IMR-90 (cell line): Measurements from ENCODE around the gene DSC3. TPM values are rescaled to one million over a fixed set of nuclear protein-coding genes. Genes with fewer than 3 reads are reported as not detected.

Experiments
- ATAC-seq: fragments of 200-7000 bp; cut with Tn5 transposase; 2 replicates; pipeline ENCODE4 v1.9.1; 2020; ENCODE audit warnings: low read depth, mild to moderate bottlenecking, moderate library complexity
- BruUV-seq: library from RNA; stranded (reverse); fragments of 400-500 nt; replicated peaks from 2 replicates; lab custom pipeline; 2021; lab: Mats Ljungman, UMichigan
- CTCF ChIA-PET: fragments of 300-600 bp; formaldehyde crosslinking; extraction: SDS; loops from one replicate; lab custom pipeline; 2021; ENCODE audit warnings: antibody characterized with exemption; lab: Yijun Ruan, JAX
- POLR2A ChIA-PET: fragments of 300-600 bp; sonication (Branson Sonifier 250); formaldehyde crosslinking; loops from one replicate; lab custom pipeline; 2022; ENCODE audit warnings: antibody characterized with exemption; ENCODE audit not compliant: unreplicated experiment; lab: Charles Lee
- DNase-seq: peaks from one replicate; pipeline ENCODE4 v3.0.0; 2013
- H2AFZ ChIP-seq: replicated peaks from 2 replicates; pipeline ENCODE3; 2013; ENCODE audit warnings: low read length, mild to moderate bottlenecking; ENCODE audit not compliant: poor library complexity
- H2AK5ac ChIP-seq: 2 replicates; pipeline ENCODE4 v1.6.1; 2013; ENCODE audit warnings: low read depth, low read length, inconsistent platforms
- H2AK9ac ChIP-seq: replicated peaks from 2 replicates; pipeline ENCODE3; 2013; ENCODE audit warnings: mild to moderate bottlenecking, low read depth, low read length, moderate library complexity; ENCODE audit not compliant: poor library complexity
- H2BK120ac ChIP-seq: 2 replicates; pipeline ENCODE4 v1.6.1; 2013; ENCODE audit warnings: low read depth, low read length, inconsistent platforms
- H2BK15ac ChIP-seq: 3 replicates; pipeline ENCODE4 v1.6.1; 2013; ENCODE audit warnings: low read depth, low read length, inconsistent platforms
- H2BK20ac ChIP-seq: 2 replicates; pipeline ENCODE4 v1.6.1; 2013; ENCODE audit warnings: low read depth, mild to moderate bottlenecking, inconsistent platforms, low read length, moderate library complexity
- H2BK5ac ChIP-seq: 2 replicates; pipeline ENCODE4 v1.6.1; 2013; ENCODE audit warnings: mild to moderate bottlenecking, low read depth, low read length, inconsistent platforms; ENCODE audit not compliant: poor library complexity, severe bottlenecking
- H3K14ac ChIP-seq: replicated peaks from 2 replicates; pipeline ENCODE4 v1.6.1; 2013; ENCODE audit warnings: low read depth, low read length, inconsistent platforms
- H3K18ac ChIP-seq: 2 replicates; pipeline ENCODE4 v1.6.1; 2013; ENCODE audit warnings: low read depth, low read length, control low read depth
- H3K23ac ChIP-seq: 2 replicates; pipeline ENCODE4 v1.6.1; 2013; ENCODE audit warnings: low read depth, low read length, inconsistent platforms
- H3K27ac ChIP-seq: 2 replicates; pipeline ENCODE4 v1.5.1; 2013; ENCODE audit warnings: mild to moderate bottlenecking, control low read depth, low read length; ENCODE audit not compliant: insufficient read depth
- H3K27me3 ChIP-seq: 2 replicates; pipeline ENCODE4 v1.6.1; 2013; ENCODE audit warnings: low read length; ENCODE audit not compliant: control insufficient read depth, insufficient read depth
- H3K36me3 ChIP-seq: 2 replicates; pipeline ENCODE4 v1.6.1; 2013; ENCODE audit warnings: low read length, mixed read lengths; ENCODE audit not compliant: control insufficient read depth, insufficient read depth
- H3K4ac ChIP-seq: 2 replicates; pipeline ENCODE4 v1.6.1; 2013; ENCODE audit warnings: low read depth, low read length, inconsistent platforms
- H3K4me1 ChIP-seq: 2 replicates; pipeline ENCODE4 v1.6.1; 2013; ENCODE audit warnings: low read length, mixed read lengths; ENCODE audit not compliant: control insufficient read depth, insufficient read depth
- H3K4me2 ChIP-seq: 2 replicates; pipeline ENCODE4 v1.6.1; 2013; ENCODE audit warnings: low read depth, mild to moderate bottlenecking, control low read depth, low read length, moderate library complexity
- H3K4me3 ChIP-seq: 2 replicates; pipeline ENCODE4 v1.5.1; 2013; ENCODE audit warnings: low read depth, mild to moderate bottlenecking, control low read depth, low read length, moderate library complexity; ENCODE audit not compliant: insufficient read depth
- H3K56ac ChIP-seq: 2 replicates; pipeline ENCODE4 v1.6.1; 2013; ENCODE audit warnings: low read length, inconsistent platforms; ENCODE audit not compliant: insufficient read depth; ENCODE audit errors: extremely low read depth
- H3K79me1 ChIP-seq, 2 experiments: 2 replicates each; pipeline ENCODE4 v1.6.1; 2013; ENCODE audit warnings: low read length in 2 of 2, inconsistent platforms in 1 of 2, low read depth in 1 of 2
- H3K9ac ChIP-seq: 2 replicates; pipeline ENCODE4 v1.6.1; 2013; ENCODE audit warnings: low read depth, low read length, control low read depth
- H3K9me1 ChIP-seq: 2 replicates; pipeline ENCODE4 v1.6.1; 2013; ENCODE audit warnings: low read length, inconsistent platforms; ENCODE audit not compliant: insufficient read depth
- H3K9me3 ChIP-seq: 2 replicates; pipeline ENCODE4 v1.6.1; 2013; ENCODE audit warnings: low read length; ENCODE audit not compliant: control insufficient read depth, insufficient read depth
- H4K20me1 ChIP-seq: 2 replicates; pipeline ENCODE4 v1.6.1; 2013; ENCODE audit warnings: low read length, inconsistent platforms; ENCODE audit not compliant: insufficient read depth
- H4K5ac ChIP-seq: 2 replicates; pipeline ENCODE4 v1.6.1; 2013; ENCODE audit warnings: mild to moderate bottlenecking, low read depth, low read length, control low read depth
- H4K8ac ChIP-seq, 2 experiments: 2 replicates each; pipeline ENCODE4 v1.6.1; 2013; ENCODE audit warnings: low read depth in 2 of 2, low read length in 2 of 2, control low read depth in 1 of 2, inconsistent platforms in 1 of 2
- H4K91ac ChIP-seq: 2 replicates; pipeline ENCODE4 v1.6.1; 2013; ENCODE audit warnings: low read depth, low read length, inconsistent platforms; ENCODE audit not compliant: insufficient read depth
- BHLHE40 ChIP-seq: fragments of 150-350 bp; IDR thresholded peaks from 2 replicates; pipeline ENCODE4 v1.6.1; 2016; ENCODE audit warnings: mild to moderate bottlenecking, low read depth, low read length
- CEBPB ChIP-seq: IDR thresholded peaks from 2 replicates; pipeline ENCODE4 v1.6.1; 2012; ENCODE audit warnings: low read depth, low read length, improper control_type of control experiment
- CHD1 ChIP-seq: IDR thresholded peaks from 2 replicates; pipeline ENCODE4 v1.6.1; 2012; ENCODE audit warnings: low read depth, low read length, improper control_type of control experiment
- ELK1 ChIP-seq: fragments of 150-350 bp; IDR thresholded peaks from 2 replicates; pipeline ENCODE4 v1.6.1; 2016; ENCODE audit warnings: low read depth, mild to moderate bottlenecking, low read length, moderate library complexity, borderline replicate concordance
- FOS ChIP-seq: fragments of 150-350 bp; IDR thresholded peaks from 2 replicates; pipeline ENCODE4 v1.6.1; 2016; ENCODE audit warnings: low read depth, low read length
- MAFK ChIP-seq: IDR thresholded peaks from 2 replicates; pipeline ENCODE4 v1.6.1; 2012; ENCODE audit warnings: low read depth, low read length, improper control_type of control experiment
- MAZ ChIP-seq: IDR thresholded peaks from 2 replicates; pipeline ENCODE4 v1.6.1; 2012; ENCODE audit warnings: low read depth, mild to moderate bottlenecking, low read length, improper control_type of control experiment, moderate library complexity, borderline replicate concordance
- MXI1 ChIP-seq: IDR thresholded peaks from 2 replicates; pipeline ENCODE4 v1.6.1; 2012; ENCODE audit warnings: low read depth, mild to moderate bottlenecking, low read length, moderate library complexity, borderline replicate concordance
- NFE2L2 ChIP-seq: fragments of 150-350 bp; IDR thresholded peaks from 2 replicates; pipeline ENCODE4 v1.6.1; 2016; ENCODE audit warnings: low read depth, mild to moderate bottlenecking, low read length
- POLR2A ChIP-seq: IDR thresholded peaks from 2 replicates; pipeline ENCODE4 v1.6.1; 2012; ENCODE audit warnings: mild to moderate bottlenecking, low read depth, low read length
- RAD21 ChIP-seq: IDR thresholded peaks from 2 replicates; pipeline ENCODE4 v1.6.1; 2012; ENCODE audit warnings: low read length, improper control_type of control experiment
- RCOR1 ChIP-seq: IDR thresholded peaks from 2 replicates; pipeline ENCODE4 v1.6.1; 2012; ENCODE audit warnings: mild to moderate bottlenecking, low read length, improper control_type of control experiment; ENCODE audit not compliant: insufficient replicate concordance
- RFX5 ChIP-seq: IDR thresholded peaks from 2 replicates; pipeline ENCODE4 v1.8.0; 2012; ENCODE audit warnings: low read depth, mild to moderate bottlenecking, low read length, moderate library complexity
- SMC3 ChIP-seq: fragments of 150-350 bp; IDR thresholded peaks from 2 replicates; pipeline ENCODE4 v1.6.1; 2016; ENCODE audit warnings: low read depth, mild to moderate bottlenecking, antibody characterized with exemption, low read length, moderate library complexity
- USF2 ChIP-seq: fragments of 150-350 bp; IDR thresholded peaks from 2 replicates; pipeline ENCODE4 v1.6.1; 2017; ENCODE audit warnings: mild to moderate bottlenecking, antibody characterized with exemption, low read length, low read depth
- WGBS, 2 experiments: methylation state at CpG; one replicate each; pipeline versions ENCODE4 v1.1.5 to v1.1.7; 2013; ENCODE audit warnings: missing lambda C conversion rate in 2 of 2; ENCODE audit not compliant: insufficient read length in 1 of 2; ENCODE audit errors: extremely low coverage in 2 of 2; 5-methylcytosine and 5-hydroxymethylcytosine counted together
- dilution Hi-C: fragments of 300-500 bp; cut with HindIII; formaldehyde crosslinking; loops from one replicate; pipeline ENCODE4 v1.14.3; 2018; ENCODE audit warnings: low sequenced_read_pairs; ENCODE audit not compliant: unreplicated experiment
- in situ Hi-C: fragments of 300-500 bp; cut with MboI; formaldehyde crosslinking; loops from 3 replicates; pipeline ENCODE4 v1.14.3; 2019; ENCODE audit warnings: low sequenced_read_pairs, inconsistent platforms, mixed read lengths
- intact Hi-C: fragments of 100-400 bp; cut with micrococcal nuclease; formaldehyde crosslinking; loops from 2 replicates; pipeline ENCODE4 v1.10.0; 2022
- polyA plus RNA-seq, 3 experiments: library from polyadenylated mRNA; depleted of rRNA; stranded (reverse); fragments of >200 nt; gene quantifications; 2 replicates each; pipeline ENCODE4 v1.2.3, GENCODE V29; 2012; ENCODE audit warnings: low replicate concordance in 1 of 3
- total RNA-seq: library from RNA; depleted of rRNA; stranded (reverse); fragments of >200 nt; gene quantifications from 2 replicates; pipeline ENCODE4 v1.2.3, GENCODE V29; 2012
- TF ChIP-seq, protein P1 (sequence below): conservative IDR thresholded peaks from 2 replicates; pipeline ENCODE4 v1.5.1; 2012; ENCODE audit warnings: mild to moderate bottlenecking, low read depth, low read length, improper control_type of control experiment

DSC3 gene
- total and polyA plus RNA-seq, 2 of the 4 experiments (the other 2 are of a cell fraction), result under 0.01 to 0.09 TPM

GRCh38 chr18:31058897-31059296 is 16.4 kb upstream of the DSC3 start:
- Histone ChIP-seq H3K4me1 (no peaks in the 10 kb centered on the region), H3K4me2 (no peak overlapping the region)

More at GRCh38 chr18:31058897-31059296, 16.4 kb upstream of the DSC3 start:
- no peak overlapping the region for H2AFZ ChIP-seq
- no peak overlapping the region for H2BK5ac ChIP-seq
- no peak overlapping the region for H3K27ac ChIP-seq
- H2BK15ac ChIP-seq, result no peak overlapping the region
- no peak overlapping the region for H3K14ac ChIP-seq
- CTCF ChIA-PET, result no interaction called here
- H4K20me1 ChIP-seq, result no peaks in the 10 kb centered on the region
- H2AK5ac ChIP-seq, result no peak overlapping the region
- BruUV-seq, result no TSS peak
- WGBS, 2 experiments, result no CpG with 5 or more reads among the region's 3 CpGs
- no peak overlapping the region for H4K5ac ChIP-seq
- TF ChIP-seq BHLHE40 (no peak), MAFK (no peak), NFE2L2 (no peak), RFX5 (no peak), MAZ (no peak), CEBPB (no peak), CHD1 (no peak), USF2 (no peak), POLR2A (no peak), FOS (no peak), MXI1 (no peak), ELK1 (no peak), RAD21 (no peak), RCOR1 (no peak), SMC3 (no peak)
- TF ChIP-seq, protein P1, sequence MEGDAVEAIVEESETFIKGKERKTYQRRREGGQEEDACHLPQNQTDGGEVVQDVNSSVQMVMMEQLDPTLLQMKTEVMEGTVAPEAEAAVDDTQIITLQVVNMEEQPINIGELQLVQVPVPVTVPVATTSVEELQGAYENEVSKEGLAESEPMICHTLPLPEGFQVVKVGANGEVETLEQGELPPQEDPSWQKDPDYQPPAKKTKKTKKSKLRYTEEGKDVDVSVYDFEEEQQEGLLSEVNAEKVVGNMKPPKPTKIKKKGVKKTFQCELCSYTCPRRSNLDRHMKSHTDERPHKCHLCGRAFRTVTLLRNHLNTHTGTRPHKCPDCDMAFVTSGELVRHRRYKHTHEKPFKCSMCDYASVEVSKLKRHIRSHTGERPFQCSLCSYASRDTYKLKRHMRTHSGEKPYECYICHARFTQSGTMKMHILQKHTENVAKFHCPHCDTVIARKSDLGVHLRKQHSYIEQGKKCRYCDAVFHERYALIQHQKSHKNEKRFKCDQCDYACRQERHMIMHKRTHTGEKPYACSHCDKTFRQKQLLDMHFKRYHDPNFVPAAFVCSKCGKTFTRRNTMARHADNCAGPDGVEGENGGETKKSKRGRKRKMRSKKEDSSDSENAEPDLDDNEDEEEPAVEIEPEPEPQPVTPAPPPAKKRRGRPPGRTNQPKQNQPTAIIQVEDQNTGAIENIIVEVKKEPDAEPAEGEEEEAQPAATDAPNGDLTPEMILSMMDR, result no peak
- H2BK20ac ChIP-seq, result no peak overlapping the region
- in situ Hi-C loops, result no loop called here
- H4K8ac ChIP-seq, result no peak overlapping the region
- ATAC-seq (no peak), DNase-seq (no peak)
- no peak overlapping the region for H4K91ac ChIP-seq
- POLR2A ChIA-PET, result no interaction called here
- H3K9ac ChIP-seq, result no peak overlapping the region
- no peaks in the 10 kb centered on the region for H3K36me3 ChIP-seq
- intact Hi-C loops, result no loop called here
- no peaks in the 10 kb centered on the region for H3K27me3 ChIP-seq
- dilution Hi-C loops, result no loop called here
- H3K23ac ChIP-seq, result no peak overlapping the region
- H3K18ac ChIP-seq, result no peak overlapping the region
- no peaks in the 10 kb centered on the region for H3K9me1 ChIP-seq
- H3K4ac ChIP-seq, result no peak overlapping the region
- H3K56ac ChIP-seq, result no peak overlapping the region
- H2BK120ac ChIP-seq, result no peak overlapping the region
- no peaks in the 10 kb centered on the region for H3K79me1 ChIP-seq
- H3K9me3 ChIP-seq, result no peaks in the 10 kb centered on the region
- H3K4me3 ChIP-seq, result no peak overlapping the region
- no peak overlapping the region for H2AK9ac ChIP-seq
